OCI-LY3 (cell line): ENCODE results near the gene SPTA1.

Source experiments
- H2AFZ ChIP-seq: fragments of 200-600, 300-600 bp; shearing (Covaris generic); 2 replicates; pipeline ENCODE4 v1.6.0; 2014; ENCODE audit warnings: antibody characterized with exemption, low read depth, low read length
- H3K27ac ChIP-seq: fragments of 200-600, 300-600 bp; sonication (generic); 2 replicates; pipeline ENCODE4 v1.5.1; 2014; ENCODE audit warnings: mild to moderate bottlenecking, low read length, moderate library complexity, mixed read lengths
- H3K27me3 ChIP-seq: fragments of 200-600, 300-600 bp; sonication (generic); 2 replicates; pipeline ENCODE4 v1.6.1; 2014; ENCODE audit warnings: low read depth, low read length, mixed read lengths
- H3K36me3 ChIP-seq: fragments of 200-600, 300-600 bp; sonication (generic); replicated peaks from 2 replicates; pipeline ENCODE3; 2014; ENCODE audit warnings: low read depth, low read length, mixed read lengths
- H3K4me1 ChIP-seq: fragments of 300-600, 200-600 bp; sonication (generic); 2 replicates; pipeline ENCODE4 v1.6.1; 2014; ENCODE audit warnings: low read length, mixed read lengths
- H3K4me2 ChIP-seq: fragments of 200-600, 300-600 bp; sonication (generic); 2 replicates; pipeline ENCODE4 v1.6.1; 2014; ENCODE audit warnings: low read length, mixed read lengths
- H3K4me3 ChIP-seq: fragments of 300-600, 200-600 bp; sonication (generic); 2 replicates; pipeline ENCODE4 v1.5.1; 2014; ENCODE audit warnings: antibody characterized with exemption, mild to moderate bottlenecking, low read length, moderate library complexity
- H3K79me2 ChIP-seq: fragments of 300-600, 200-600 bp; shearing (Covaris generic); 2 replicates; pipeline ENCODE4 v1.6.1; 2014; ENCODE audit warnings: mild to moderate bottlenecking, low read length, mixed read lengths
- H3K9ac ChIP-seq: fragments of 300-600, 200-600 bp; shearing (Covaris generic); 2 replicates; pipeline ENCODE4 v1.6.0; 2014; ENCODE audit warnings: mild to moderate bottlenecking, low read length, moderate library complexity
- H3K9me3 ChIP-seq: fragments of 200-600, 300-600 bp; shearing (Covaris generic); 2 replicates; pipeline ENCODE4 v1.6.1; 2014; ENCODE audit warnings: low read length, mixed read lengths; ENCODE audit not compliant: insufficient read depth
- H4K20me1 ChIP-seq: fragments of 200-600, 300-600 bp; sonication (generic); 2 replicates; pipeline ENCODE4 v1.6.1; 2016; ENCODE audit warnings: low read length, mixed read lengths; ENCODE audit not compliant: insufficient read depth
- EZH2phosphoT487 ChIP-seq: fragments of 200-600 bp; shearing (Covaris generic); IDR thresholded peaks from 2 replicates; pipeline ENCODE4 v1.6.1; 2018; ENCODE audit warnings: antibody characterized with exemption, mixed run types, low read depth
- TF ChIP-seq, protein P1 (sequence below): fragments of 200-600, 300-600 bp; sonication (generic); IDR thresholded peaks from 2 replicates; pipeline ENCODE4 v1.5.1; 2014; ENCODE audit warnings: antibody characterized with exemption, low read length, low read depth

SPTA1 gene

DNA sequence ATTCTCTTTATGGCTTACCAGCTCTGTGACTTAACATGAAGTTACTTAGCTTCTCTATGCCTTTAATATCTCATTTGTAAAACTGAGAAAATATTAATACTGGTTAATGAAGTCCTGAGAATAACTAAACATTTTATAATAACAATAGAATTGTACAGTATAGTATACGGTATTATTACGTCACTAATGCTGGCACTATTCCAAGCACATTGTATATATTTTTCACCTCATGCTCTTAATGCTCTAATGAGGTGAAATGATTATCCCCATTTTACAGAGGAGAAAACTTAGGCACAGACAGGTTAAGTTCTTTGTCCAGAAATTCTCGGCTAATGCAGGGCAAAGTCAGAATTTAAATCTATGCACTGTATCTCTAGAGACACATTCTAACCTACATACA is 33.1 kb upstream of the SPTA1 start:
- Histone ChIP-seq H3K9ac (no peak overlapping the region), H3K27ac (no peak overlapping the region), H3K4me3 (no peak overlapping the region), H3K36me3 (no peaks in the 10 kb centered on the region), H3K79me2 (no peaks in the 10 kb centered on the region), H2AFZ (no peak overlapping the region), H3K9me3 (no peaks in the 10 kb centered on the region), H3K4me1 (peaks cover 4% of the 10 kb centered on the region), H3K4me2 (no peak overlapping the region), H4K20me1 (no peaks in the 10 kb centered on the region), H3K27me3 (no peaks in the 10 kb centered on the region)
- TF ChIP-seq, protein P1, sequence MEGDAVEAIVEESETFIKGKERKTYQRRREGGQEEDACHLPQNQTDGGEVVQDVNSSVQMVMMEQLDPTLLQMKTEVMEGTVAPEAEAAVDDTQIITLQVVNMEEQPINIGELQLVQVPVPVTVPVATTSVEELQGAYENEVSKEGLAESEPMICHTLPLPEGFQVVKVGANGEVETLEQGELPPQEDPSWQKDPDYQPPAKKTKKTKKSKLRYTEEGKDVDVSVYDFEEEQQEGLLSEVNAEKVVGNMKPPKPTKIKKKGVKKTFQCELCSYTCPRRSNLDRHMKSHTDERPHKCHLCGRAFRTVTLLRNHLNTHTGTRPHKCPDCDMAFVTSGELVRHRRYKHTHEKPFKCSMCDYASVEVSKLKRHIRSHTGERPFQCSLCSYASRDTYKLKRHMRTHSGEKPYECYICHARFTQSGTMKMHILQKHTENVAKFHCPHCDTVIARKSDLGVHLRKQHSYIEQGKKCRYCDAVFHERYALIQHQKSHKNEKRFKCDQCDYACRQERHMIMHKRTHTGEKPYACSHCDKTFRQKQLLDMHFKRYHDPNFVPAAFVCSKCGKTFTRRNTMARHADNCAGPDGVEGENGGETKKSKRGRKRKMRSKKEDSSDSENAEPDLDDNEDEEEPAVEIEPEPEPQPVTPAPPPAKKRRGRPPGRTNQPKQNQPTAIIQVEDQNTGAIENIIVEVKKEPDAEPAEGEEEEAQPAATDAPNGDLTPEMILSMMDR = no peak
- no peak for TF ChIP-seq EZH2phosphoT487

DNA sequence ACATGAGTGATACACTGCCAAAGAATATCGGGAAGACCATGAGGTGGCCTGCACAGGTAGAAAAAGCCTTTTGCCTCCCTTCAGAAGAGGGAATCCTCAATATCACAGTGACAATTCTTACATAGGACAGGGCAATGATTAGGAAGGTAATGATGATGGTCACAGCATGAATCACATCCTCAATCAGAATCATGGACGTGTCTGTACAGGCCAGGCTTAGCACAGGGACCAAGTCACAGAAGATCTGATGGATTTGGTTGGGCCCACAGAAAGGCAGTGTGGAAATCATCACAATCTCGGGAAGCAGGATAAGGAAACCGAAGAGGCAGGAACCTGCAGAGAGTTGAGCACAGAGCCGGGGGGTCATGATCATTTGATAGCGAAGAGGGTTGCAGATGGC is 30.8 kb upstream of the SPTA1 start:
- H4K20me1 ChIP-seq = no peaks in the 10 kb centered on the region
- no peak overlapping the region for H2AFZ ChIP-seq
- H3K27me3 ChIP-seq = no peaks in the 10 kb centered on the region
- H3K9ac ChIP-seq = no peak overlapping the region
- H3K4me3 ChIP-seq = no peak overlapping the region
- H3K27ac ChIP-seq = no peak overlapping the region
- no peak overlapping the region for H3K4me2 ChIP-seq
- TF ChIP-seq EZH2phosphoT487 = no peak
- TF ChIP-seq, protein P1 = no peak
- H3K4me1 ChIP-seq = peaks cover 4% of the 10 kb centered on the region
- no peaks in the 10 kb centered on the region for H3K79me2 ChIP-seq
- no peaks in the 10 kb centered on the region for H3K36me3 ChIP-seq
- H3K9me3 ChIP-seq = no peaks in the 10 kb centered on the region

DNA sequence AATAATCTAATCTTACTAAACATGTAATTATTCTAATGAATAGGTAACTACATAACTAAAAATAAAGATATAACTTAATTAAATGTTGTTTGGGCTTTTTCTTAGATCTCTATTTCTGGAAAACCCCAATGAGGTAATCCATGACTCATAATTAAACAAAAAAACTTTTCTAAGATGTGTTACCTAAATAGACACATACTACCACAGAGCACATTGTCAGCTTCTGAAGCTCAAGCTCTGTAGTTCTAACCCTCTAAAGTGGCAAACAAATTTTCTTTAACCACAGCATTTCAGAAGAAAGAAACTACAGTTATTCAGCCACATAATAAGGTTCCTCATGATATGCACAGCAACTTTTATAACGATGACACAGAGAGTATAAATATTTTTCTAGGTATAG is 29.8 kb upstream of the SPTA1 start:
- no peaks in the 10 kb centered on the region for H4K20me1 ChIP-seq
- H3K27me3 ChIP-seq = no peaks in the 10 kb centered on the region
- no peaks in the 10 kb centered on the region for H3K9me3 ChIP-seq
- no peak overlapping the region for H3K27ac ChIP-seq
- H3K4me1 ChIP-seq = peaks cover 4% of the 10 kb centered on the region
- TF ChIP-seq, protein P1 = no peak
- no peak for TF ChIP-seq EZH2phosphoT487
- H3K79me2 ChIP-seq = no peaks in the 10 kb centered on the region
- H3K4me2 ChIP-seq = no peak overlapping the region
- no peak overlapping the region for H2AFZ ChIP-seq
- H3K36me3 ChIP-seq = no peaks in the 10 kb centered on the region
- H3K9ac ChIP-seq = no peak overlapping the region
- no peak overlapping the region for H3K4me3 ChIP-seq

DNA sequence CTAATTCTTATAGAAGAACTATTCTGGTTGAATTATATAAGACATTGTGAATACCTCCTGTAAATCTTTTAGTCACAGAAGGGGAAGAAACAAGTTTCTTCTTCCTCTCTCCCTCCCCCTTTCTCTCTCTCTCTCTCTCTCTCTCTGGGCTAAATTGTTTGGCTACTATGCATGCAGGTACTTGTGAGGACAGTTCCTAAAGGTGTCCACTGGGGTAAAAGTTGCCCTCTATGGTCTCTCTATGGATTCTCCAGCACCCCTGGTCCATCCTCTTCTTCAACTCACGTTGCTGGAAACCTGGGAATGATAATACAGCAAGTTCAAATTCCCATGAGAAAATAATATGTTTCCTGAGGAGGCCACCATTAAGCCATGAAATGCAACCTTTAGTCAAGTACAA is 28.2 kb upstream of the SPTA1 start:
- Histone ChIP-seq H2AFZ (no peak overlapping the region), H3K9ac (no peak overlapping the region)
- TF ChIP-seq, protein P1 = no peak
- TF ChIP-seq EZH2phosphoT487 = no peak

More for the DNA sequence above, 28.2 kb upstream of the SPTA1 start:
- Histone ChIP-seq H3K27ac (no peak overlapping the region), H3K4me3 (no peak overlapping the region), H3K4me1 (peaks cover 4% of the 10 kb centered on the region), H3K36me3 (no peaks in the 10 kb centered on the region), H3K27me3 (no peaks in the 10 kb centered on the region), H3K4me2 (no peak overlapping the region), H3K79me2 (no peaks in the 10 kb centered on the region), H4K20me1 (no peaks in the 10 kb centered on the region), H3K9me3 (no peaks in the 10 kb centered on the region)
